Panc1 (cell line): ENCODE measurements around the gene FBN1. TPM values are rescaled to one million over a fixed set of nuclear protein-coding genes. Genes with fewer than 3 reads are reported as not detected.

Experiments used
- ATAC-seq: fragments of 200-7000 bp; cut with Tn5 transposase; 2 replicates; pipeline ENCODE4 v1.9.1; 2020; ENCODE audit warnings: mild to moderate bottlenecking, moderate library complexity
- BruUV-seq: library from RNA; stranded (reverse); fragments of 400-500 nt; replicated peaks from 2 replicates; lab custom pipeline; 2021; lab: Mats Ljungman, UMichigan
- CTCF ChIA-PET: fragments of 300-600 bp; sonication (Branson Sonifier 250); formaldehyde crosslinking; loops from one replicate; lab custom pipeline; 2022; ENCODE audit warnings: antibody characterized with exemption; lab: Charles Lee
- POLR2A ChIA-PET: fragments of 300-600 bp; sonication (Branson Sonifier 250); formaldehyde crosslinking; loops from one replicate; lab custom pipeline; 2022; ENCODE audit warnings: antibody characterized with exemption; lab: Charles Lee
- DNase-seq: peaks from one replicate; pipeline ENCODE4 v3.0.0-alpha.2; 2010; ENCODE audit warnings: low read depth, low spot score
- H3K27ac ChIP-seq: 2 replicates; pipeline ENCODE4 v1.5.1; 2011; ENCODE audit warnings: mild to moderate bottlenecking, low read length, inconsistent platforms
- H3K27me3 ChIP-seq: fragments of 200-500 bp; sonication (Bioruptor generic); 2 replicates; pipeline ENCODE4 v1.6.0; 2014; ENCODE audit warnings: low read length, inconsistent platforms; ENCODE audit not compliant: control insufficient read depth, insufficient read depth
- H3K36me3 ChIP-seq: fragments of 200-500 bp; sonication (Bioruptor generic); 2 replicates; pipeline ENCODE4 v1.5.1; 2014; ENCODE audit warnings: inconsistent platforms, mild to moderate bottlenecking, low read length, moderate library complexity; ENCODE audit not compliant: control insufficient read depth, insufficient read depth
- H3K4me1 ChIP-seq: 2 replicates; pipeline ENCODE4 v1.5.1; 2011; ENCODE audit warnings: inconsistent platforms, mild to moderate bottlenecking, low read length, moderate library complexity; ENCODE audit not compliant: control insufficient read depth, insufficient read depth
- H3K4me3 ChIP-seq, 2 experiments: 2 replicates each; pipeline ENCODE4 v1.5.1; 2011 to 2012; ENCODE audit warnings: low read depth in 2 of 2, low read length in 2 of 2, mild to moderate bottlenecking in 2 of 2, inconsistent platforms in 1 of 2, moderate library complexity in 1 of 2
- H3K9me3 ChIP-seq: fragments of 200-500 bp; sonication (Bioruptor generic); 2 replicates; pipeline ENCODE4 v1.5.1; 2014; ENCODE audit warnings: low read depth, mild to moderate bottlenecking, inconsistent platforms, low read length, moderate library complexity; ENCODE audit not compliant: control insufficient read depth, insufficient read depth
- CTCF ChIP-seq: fragments of 450-650 bp; IDR thresholded peaks from 2 replicates; pipeline ENCODE4 v1.5.1; 2017; ENCODE audit warnings: mild to moderate bottlenecking
- POLR2AphosphoS5 ChIP-seq: IDR thresholded peaks from 2 replicates; pipeline ENCODE4 v1.6.1; 2012; ENCODE audit warnings: mild to moderate bottlenecking, low read depth, low read length, moderate library complexity
- REST ChIP-seq, 2 experiments: IDR thresholded peaks; 2 replicates each; pipeline ENCODE4 v1.6.1; 2011 to 2012; ENCODE audit warnings: low read depth in 2 of 2, control low read depth in 1 of 2, low read length in 1 of 2, mild to moderate bottlenecking in 1 of 2, moderate library complexity in 1 of 2; ENCODE audit not compliant: insufficient read depth in 1 of 2
- SIN3A ChIP-seq: IDR thresholded peaks from 2 replicates; pipeline ENCODE4 v1.6.1; 2012; ENCODE audit warnings: low read depth, mild to moderate bottlenecking, low read length, moderate library complexity, borderline replicate concordance; ENCODE audit not compliant: insufficient read depth
- TCF7L2 ChIP-seq: IDR thresholded peaks from 2 replicates; pipeline ENCODE4 v1.6.1; 2011; ENCODE audit warnings: mild to moderate bottlenecking, low read depth, low read length, inconsistent platforms
- in situ Hi-C: cut with HindIII; loops from 2 replicates; pipeline ENCODE4 v1.10.0; 2016; ENCODE audit warnings: low sequenced_read_pairs, low pct_unique_long_range_greater_than_20kb
- intact Hi-C: fragments of 100-400 bp; cut with micrococcal nuclease; formaldehyde crosslinking; loops from one replicate; pipeline ENCODE4 v1.10.0; 2022; ENCODE audit not compliant: unreplicated experiment
- total RNA-seq: library from RNA; stranded (reverse); gene quantifications from one replicate; pipeline ENCODE4 v1.2.1, GENCODE V29; 2021; ENCODE audit not compliant: unreplicated experiment

The FBN1 gene
- total RNA-seq, 1 experiment from 2014 or later, result 0.46 TPM

GRCh38 chr15:48388910-48389309 lies 256.6 kb downstream of the FBN1 start:
- no peak for DNase-seq
- ChIA-PET CTCF (no interaction called here), POLR2A (no interaction called here)
- in situ Hi-C loops (no loop called here), intact Hi-C loops (no loop called here)
- TF ChIP-seq REST (IDR thresholded peaks at IDR 0.05; ENCODE audit: insufficient read depth in 1 of 2, low read depth in 2 of 2, low read length in 1 of 2) (no peak), CTCF (no peak), TCF7L2 (no peak), SIN3A (no peak), POLR2AphosphoS5 (no peak)
- Histone ChIP-seq H3K27ac (no peak overlapping the region), H3K4me3 (no peak overlapping the region), H3K27me3 (no peaks in the 10 kb centered on the region), H3K9me3 (no peaks in the 10 kb centered on the region), H3K36me3 (no peaks in the 10 kb centered on the region), H3K4me1 (no peaks in the 10 kb centered on the region)
- ATAC-seq, result no peak
- BruUV-seq, result no TSS peak

- BruUV-seq, result no TSS peak
- intact Hi-C loops (no loop called here), in situ Hi-C loops (no loop called here)
- Histone ChIP-seq H3K27ac (no peak overlapping the region), H3K4me1 (no peaks in the 10 kb centered on the region), H3K4me3 (no peak overlapping the region), H3K36me3 (no peaks in the 10 kb centered on the region), H3K27me3 (no peaks in the 10 kb centered on the region), H3K9me3 (no peaks in the 10 kb centered on the region)
- DNase-seq (no peak), ATAC-seq (no peak)
- TF ChIP-seq POLR2AphosphoS5 (no peak), CTCF (no peak), SIN3A (no peak), TCF7L2 (no peak), REST (IDR thresholded peaks at IDR 0.05; ENCODE audit: insufficient read depth in 1 of 2, low read depth in 2 of 2, low read length in 1 of 2) (no peak)
- ChIA-PET CTCF (no interaction called here), POLR2A (no interaction called here)
Measured at GRCh38 chr15:48388016-48388851, 257.3 kb downstream of the FBN1 start.
